ENCODE measurements around the gene RHBG. TPM values are rescaled to one million over a fixed set of nuclear protein-coding genes. Genes with fewer than 3 reads are reported as not detected.

Gene RHBG
- total RNA-seq, 1 experiment from 2014 or later, result 1.5 TPM

DNA sequence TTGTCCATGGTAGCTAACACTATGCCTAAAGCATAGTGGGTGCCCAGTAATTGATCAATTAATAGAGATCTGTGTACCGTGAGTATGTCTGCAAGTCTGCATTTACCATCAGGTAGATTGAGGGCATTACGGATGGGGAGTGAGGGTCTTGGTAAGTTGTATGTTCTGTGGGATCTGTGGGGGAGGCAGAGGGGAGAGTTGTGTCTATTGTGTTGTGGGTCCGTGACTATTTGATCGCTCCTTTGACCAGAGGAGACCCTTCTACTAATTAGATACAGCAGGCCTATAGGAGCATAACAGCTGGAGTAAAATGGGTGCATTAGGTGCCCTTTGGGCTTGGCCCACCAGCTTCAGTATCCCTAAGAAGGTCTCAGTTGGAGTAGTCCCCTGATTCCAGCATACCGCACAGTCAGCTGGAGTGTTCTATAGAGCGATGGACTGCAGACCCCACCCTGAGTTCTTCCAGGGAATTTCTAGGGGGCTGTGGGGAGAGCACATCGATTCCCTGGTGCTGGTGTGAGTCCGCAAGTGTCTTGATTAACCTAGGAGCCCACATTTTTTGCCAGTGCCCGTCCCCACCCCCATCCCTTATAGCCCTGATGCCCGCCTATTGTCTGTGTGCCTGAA, 55.9 kb downstream of the RHBG start:
- Histone ChIP-seq H3K9me3 (ENCODE audit: control insufficient read depth, low read depth, low read length) (no peaks in the 10 kb centered on the region), H4K20me1 (ENCODE audit: control insufficient read depth, insufficient read depth, insufficient read length) (no peaks in the 10 kb centered on the region), H3K23ac (ENCODE audit: insufficient read length, low read depth, low read length) (no peak overlapping the region), H3K79me2 (ENCODE audit: insufficient read depth, low read length) (no peaks in the 10 kb centered on the region), H3K27me3 (ENCODE audit: insufficient read depth, low read length) (peaks cover 64% of the 10 kb centered on the region), H2BK20ac (ENCODE audit: low read depth, low read length, poor library complexity, severe bottlenecking) (no peak overlapping the region), H4K5ac (ENCODE audit: insufficient read length, low read depth, low read length) (no peak overlapping the region), H3T11ph (ENCODE audit: low read length) (no peak overlapping the region), H4K91ac (ENCODE audit: insufficient read length, low read depth, low read length) (no peak overlapping the region), H3K27ac (ENCODE audit: insufficient read length, low read depth, low read length) (no peak overlapping the region), H3K14ac (ENCODE audit: insufficient read depth, low read length) (no peak overlapping the region), H3K23me2 (ENCODE audit: insufficient read length, low read depth, low read length, poor library complexity, severe bottlenecking) (peaks cover 17% of the 10 kb centered on the region), H3K18ac (ENCODE audit: insufficient read length, low read depth, low read length) (no peak overlapping the region), H2BK15ac (ENCODE audit: low read depth, low read length) (no peak overlapping the region), H3K4me2 (ENCODE audit: insufficient read depth, insufficient read length, low read length) (no peak overlapping the region), H4K8ac (replicated peaks; ENCODE audit: insufficient read length, low read depth, low read length) (no peak overlapping the region), H3K4me1 (ENCODE audit: insufficient read depth, low read length) (no peaks in the 10 kb centered on the region; the same call in 1 of the 2 replicates), H3K56ac (ENCODE audit: insufficient read length, low read depth, low read length) (no peak overlapping the region), H3K79me1 (ENCODE audit: insufficient read depth, low read depth, low read length, poor library complexity, severe bottlenecking) (no peaks in the 10 kb centered on the region), H2BK12ac (ENCODE audit: insufficient read length, low read depth, low read length) (no peak overlapping the region), H2BK120ac (ENCODE audit: low read depth, low read length, poor library complexity, severe bottlenecking) (no peak overlapping the region), H3K9ac (ENCODE audit: extremely low read depth, insufficient read length, low read length) (no peak overlapping the region), H2AFZ (ENCODE audit: low read length) (no peak overlapping the region), H3K4ac (ENCODE audit: low read depth, low read length) (no peak overlapping the region), H2AK5ac (ENCODE audit: insufficient read length, low read length) (no peak overlapping the region), H2BK5ac (ENCODE audit: insufficient read length, low read length) (no peak overlapping the region)
- H3K4me3 Mint-ChIP-seq, result no peak overlapping the region
- no peaks in the 10 kb centered on the region; a peak in 1 of 5 replicates for H3K9me3 Mint-ChIP-seq
- H3K4me1 Mint-ChIP-seq, result peaks cover 37 to 41% of the 10 kb centered on the region in 2 experiments
- TF ChIP-seq, protein P1, sequence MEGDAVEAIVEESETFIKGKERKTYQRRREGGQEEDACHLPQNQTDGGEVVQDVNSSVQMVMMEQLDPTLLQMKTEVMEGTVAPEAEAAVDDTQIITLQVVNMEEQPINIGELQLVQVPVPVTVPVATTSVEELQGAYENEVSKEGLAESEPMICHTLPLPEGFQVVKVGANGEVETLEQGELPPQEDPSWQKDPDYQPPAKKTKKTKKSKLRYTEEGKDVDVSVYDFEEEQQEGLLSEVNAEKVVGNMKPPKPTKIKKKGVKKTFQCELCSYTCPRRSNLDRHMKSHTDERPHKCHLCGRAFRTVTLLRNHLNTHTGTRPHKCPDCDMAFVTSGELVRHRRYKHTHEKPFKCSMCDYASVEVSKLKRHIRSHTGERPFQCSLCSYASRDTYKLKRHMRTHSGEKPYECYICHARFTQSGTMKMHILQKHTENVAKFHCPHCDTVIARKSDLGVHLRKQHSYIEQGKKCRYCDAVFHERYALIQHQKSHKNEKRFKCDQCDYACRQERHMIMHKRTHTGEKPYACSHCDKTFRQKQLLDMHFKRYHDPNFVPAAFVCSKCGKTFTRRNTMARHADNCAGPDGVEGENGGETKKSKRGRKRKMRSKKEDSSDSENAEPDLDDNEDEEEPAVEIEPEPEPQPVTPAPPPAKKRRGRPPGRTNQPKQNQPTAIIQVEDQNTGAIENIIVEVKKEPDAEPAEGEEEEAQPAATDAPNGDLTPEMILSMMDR (conservative IDR thresholded peaks at IDR 0.05), result no peak
- H3K27me3 Mint-ChIP-seq (ENCODE audit: low read depth), result peaks cover 97% of the 10 kb centered on the region
- H3K27ac Mint-ChIP-seq, result no peak overlapping the region
- H3K36me3 Mint-ChIP-seq (ENCODE audit: insufficient read depth in 1 of 3, low read depth in 3 of 3), result no peaks in the 10 kb centered on the region; a peak in 1 of 7 replicates
- WGBS (ENCODE audit: extremely low coverage, insufficient read length, low lambda C conversion rate), result no CpG with 5 or more reads among the region's 10 CpGs
- DNase-seq, result no peak
